GM12878 (cell line): Measurements from ENCODE around the gene TUBGCP2.

Experiments used
- ASH2L ChIP-seq: fragments of 300-600, 200-600 bp; sonication (generic); IDR thresholded peaks from 2 replicates; pipeline ENCODE4 v1.6.1; 2017; ENCODE audit warnings: low read depth, mild to moderate bottlenecking, borderline replicate concordance
- CBX5 ChIP-seq: sonication (generic); IDR thresholded peaks from 2 replicates; pipeline ENCODE4 v1.6.1; 2016; ENCODE audit warnings: low read depth, moderate library complexity, mild to moderate bottlenecking, inconsistent platforms
- CTCF ChIP-seq, 3 experiments: IDR thresholded peaks in 2 of 3; conservative IDR thresholded peaks in 1 of 3; 2 replicates each; pipeline ENCODE4 v1.5.1; 2011; ENCODE audit warnings: low read depth in 3 of 3, low read length in 3 of 3, mild to moderate bottlenecking in 3 of 3, control low read depth in 2 of 3, moderate library complexity in 2 of 3, inconsistent platforms in 1 of 3, mixed read lengths in 1 of 3; ENCODE audit not compliant: control insufficient read depth in 2 of 3, insufficient read depth in 1 of 3; ENCODE audit errors: extremely low read depth in 1 of 3
- E2F4 ChIP-seq: IDR thresholded peaks from 2 replicates; pipeline ENCODE4 v1.6.1; 2012; ENCODE audit warnings: low read depth, low read length, improper control_type of control experiment
- E2F8 ChIP-seq: fragments of 450-650 bp; IDR thresholded peaks from 2 replicates; pipeline ENCODE4 v1.6.1; 2018; ENCODE audit warnings: mild to moderate bottlenecking, low read depth, moderate library complexity; ENCODE audit not compliant: partially characterized antibody
- EGR1 ChIP-seq, 2 experiments: IDR thresholded peaks; 1 replicate in 1 of 2; 2 replicates in 1 of 2; pipeline ENCODE4 v1.6.1; 2011 to 2012; ENCODE audit warnings: low read depth in 2 of 2, low read length in 2 of 2, borderline replicate concordance in 1 of 2, mild to moderate bottlenecking in 1 of 2, moderate library complexity in 1 of 2
- PAX5 ChIP-seq: IDR thresholded peaks from 2 replicates; pipeline ENCODE4 v1.6.1; 2011; ENCODE audit warnings: low read depth, low read length, borderline replicate concordance
- POLR2A ChIP-seq: IDR thresholded peaks from 2 replicates; pipeline ENCODE4 v1.6.1; 2011; ENCODE audit warnings: low read depth, mild to moderate bottlenecking, low read length
- RCOR1 ChIP-seq: conservative IDR thresholded peaks from 2 replicates; pipeline ENCODE4 v1.6.1; 2012; ENCODE audit warnings: low read depth, low read length, improper control_type of control experiment
- SIN3A ChIP-seq: IDR thresholded peaks from 2 replicates; pipeline ENCODE4 v1.6.1; 2012; ENCODE audit warnings: low read depth, low read length, improper control_type of control experiment
- SP1 ChIP-seq: IDR thresholded peaks from one replicate; pipeline ENCODE4 v1.6.1; 2011; ENCODE audit warnings: low read depth, low read length

- TF ChIP-seq CBX5 (no peak), RCOR1 (no peak), E2F8 (no peak), POLR2A (no peak), E2F4 (no peak), SIN3A (no peak), PAX5 (no peak), ASH2L (no peak), EGR1 (IDR thresholded peaks at IDR 0.05; ENCODE audit: borderline replicate concordance in 1 of 2, low read depth in 2 of 2, low read length in 2 of 2) (no peak), SP1 (no peak), CTCF (IDR thresholded peaks at IDR 0.05 in 2 of 3, conservative IDR thresholded peaks at IDR 0.05 in 1 of 3; ENCODE audit: control insufficient read depth in 2 of 3, extremely low read depth in 1 of 3, insufficient read depth in 1 of 3, low read depth in 3 of 3, low read length in 3 of 3) (no peak)
Observed at GRCh38 chr10:133316732-133317131, 8.1 kb upstream of the TUBGCP2 start.
